Measurements from ENCODE around the gene PKIG.

DNA sequence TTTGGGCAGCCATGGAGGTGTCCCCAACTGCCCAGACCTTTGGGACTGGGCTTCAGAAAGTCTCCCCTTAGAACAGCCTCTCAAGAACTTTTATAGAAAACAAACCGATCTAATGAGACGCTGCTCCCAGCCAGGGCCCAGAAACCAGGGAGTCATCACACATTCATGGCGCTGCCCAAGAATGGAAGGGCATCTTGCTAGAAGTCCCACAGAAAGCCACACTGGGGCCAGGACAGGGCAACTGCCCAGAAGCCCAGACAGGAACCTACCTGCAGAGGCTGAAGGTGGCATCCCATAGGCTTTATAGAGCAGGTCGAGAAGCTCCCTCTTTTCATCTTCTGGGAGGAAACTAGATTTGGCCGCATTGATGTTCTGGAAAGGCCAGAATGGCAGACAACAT is 37.7 kb downstream of the PKIG start:
- no peak for TF ChIP-seq POLR2A (IDR thresholded peaks at IDR 0.05; ENCODE audit: low read depth)
- TF ChIP-seq EP300 (IDR thresholded peaks at IDR 0.05), result no peak
- TF ChIP-seq, protein P1, sequence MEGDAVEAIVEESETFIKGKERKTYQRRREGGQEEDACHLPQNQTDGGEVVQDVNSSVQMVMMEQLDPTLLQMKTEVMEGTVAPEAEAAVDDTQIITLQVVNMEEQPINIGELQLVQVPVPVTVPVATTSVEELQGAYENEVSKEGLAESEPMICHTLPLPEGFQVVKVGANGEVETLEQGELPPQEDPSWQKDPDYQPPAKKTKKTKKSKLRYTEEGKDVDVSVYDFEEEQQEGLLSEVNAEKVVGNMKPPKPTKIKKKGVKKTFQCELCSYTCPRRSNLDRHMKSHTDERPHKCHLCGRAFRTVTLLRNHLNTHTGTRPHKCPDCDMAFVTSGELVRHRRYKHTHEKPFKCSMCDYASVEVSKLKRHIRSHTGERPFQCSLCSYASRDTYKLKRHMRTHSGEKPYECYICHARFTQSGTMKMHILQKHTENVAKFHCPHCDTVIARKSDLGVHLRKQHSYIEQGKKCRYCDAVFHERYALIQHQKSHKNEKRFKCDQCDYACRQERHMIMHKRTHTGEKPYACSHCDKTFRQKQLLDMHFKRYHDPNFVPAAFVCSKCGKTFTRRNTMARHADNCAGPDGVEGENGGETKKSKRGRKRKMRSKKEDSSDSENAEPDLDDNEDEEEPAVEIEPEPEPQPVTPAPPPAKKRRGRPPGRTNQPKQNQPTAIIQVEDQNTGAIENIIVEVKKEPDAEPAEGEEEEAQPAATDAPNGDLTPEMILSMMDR (IDR thresholded peaks at IDR 0.05), result no peak
- TF ChIP-seq POLR2AphosphoS5 (IDR thresholded peaks at IDR 0.05), result no peak

Measured in esophagus muscularis mucosa (tissue), 4 donors.